Activated T-cell treated with anti-CD3 and anti-CD28 coated beads for 24 hours (primary cell): ENCODE data around the gene ABI3.

Experiments
- DNase-seq: peaks from one replicate; pipeline ENCODE4 v3.0.0-alpha.2; 2020; ENCODE audit warnings: low read depth

The ABI3 gene

DNA sequence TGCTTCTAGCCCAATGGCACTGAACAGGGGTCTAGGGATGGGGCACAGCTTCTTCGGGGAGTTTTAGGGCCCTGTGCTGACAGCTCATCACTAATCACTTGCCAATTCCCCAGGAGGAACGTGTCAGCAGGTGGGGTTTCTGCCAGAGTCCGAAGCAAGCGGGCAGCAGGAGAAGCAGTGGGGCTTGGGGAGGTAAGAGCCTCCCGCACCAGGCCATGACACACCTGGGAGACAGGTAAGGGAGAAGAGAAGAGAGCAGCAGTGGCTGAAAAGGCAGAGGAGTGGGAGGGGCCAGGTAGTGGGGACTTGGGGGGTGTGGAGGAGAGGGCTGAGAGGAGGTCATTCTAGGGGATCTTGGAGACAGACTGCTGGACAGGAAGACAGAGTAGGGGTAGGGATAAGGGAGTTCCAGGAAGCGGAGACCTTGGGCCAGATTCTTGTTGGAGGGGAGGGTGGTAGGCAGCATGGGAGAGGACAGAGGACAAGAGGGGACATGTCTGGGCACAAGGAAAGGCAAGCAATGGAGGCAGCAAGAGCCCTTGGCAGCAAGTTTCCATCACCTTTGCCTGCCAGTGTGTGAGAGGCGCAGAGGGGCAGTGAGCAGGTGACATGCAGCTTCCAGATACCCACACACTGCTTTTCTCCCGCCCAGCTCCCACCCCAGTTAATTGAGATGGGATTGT lies 15.2 kb downstream of the ABI3 start:
- DNase-seq, result no peak

- DNase-seq, result no peak
These were observed 16.4 kb downstream of the ABI3 start for GRCh38 chr17:49226771-49227435.

DNA sequence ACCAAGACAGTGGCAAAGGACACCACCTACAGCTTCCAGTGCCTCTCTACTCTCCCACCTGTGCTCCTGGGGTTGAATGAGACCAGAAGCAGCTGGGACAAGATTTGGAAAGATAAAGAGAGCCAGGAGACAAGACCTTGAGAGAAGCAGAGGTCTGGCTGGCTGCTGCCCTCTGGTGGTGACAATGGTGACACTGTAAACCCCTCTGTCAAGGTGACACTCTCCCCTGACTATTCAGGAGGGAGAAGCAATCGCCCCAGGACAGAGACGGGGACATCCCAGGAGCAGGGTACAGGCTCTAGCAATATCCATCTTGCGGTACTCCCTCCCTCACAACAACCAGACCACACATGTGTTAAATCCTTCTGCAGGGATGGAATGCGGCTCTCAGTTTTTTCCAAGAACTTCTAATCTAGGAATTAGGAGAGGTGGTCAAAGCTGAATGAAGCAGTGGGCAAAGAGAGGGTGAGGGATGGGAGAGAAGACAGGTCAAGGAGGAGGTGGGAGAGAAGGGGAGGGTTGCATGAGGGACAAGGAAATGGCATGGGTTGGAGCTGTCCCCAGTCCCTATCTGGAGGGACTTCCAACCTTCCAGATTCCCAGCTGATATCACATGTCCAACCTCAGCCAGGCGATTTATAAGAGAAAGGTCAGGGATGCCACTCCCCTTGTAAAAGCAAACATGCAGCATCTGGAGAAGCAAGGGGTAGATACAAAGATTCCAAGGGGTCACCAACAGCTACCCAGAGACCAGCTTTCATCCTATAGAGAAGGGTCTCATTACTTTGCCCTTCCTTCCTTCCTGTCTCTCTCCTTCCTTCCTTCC lies 17.1 kb downstream of the ABI3 start:
- peak; percentile 64 for DNase-seq

DNA sequence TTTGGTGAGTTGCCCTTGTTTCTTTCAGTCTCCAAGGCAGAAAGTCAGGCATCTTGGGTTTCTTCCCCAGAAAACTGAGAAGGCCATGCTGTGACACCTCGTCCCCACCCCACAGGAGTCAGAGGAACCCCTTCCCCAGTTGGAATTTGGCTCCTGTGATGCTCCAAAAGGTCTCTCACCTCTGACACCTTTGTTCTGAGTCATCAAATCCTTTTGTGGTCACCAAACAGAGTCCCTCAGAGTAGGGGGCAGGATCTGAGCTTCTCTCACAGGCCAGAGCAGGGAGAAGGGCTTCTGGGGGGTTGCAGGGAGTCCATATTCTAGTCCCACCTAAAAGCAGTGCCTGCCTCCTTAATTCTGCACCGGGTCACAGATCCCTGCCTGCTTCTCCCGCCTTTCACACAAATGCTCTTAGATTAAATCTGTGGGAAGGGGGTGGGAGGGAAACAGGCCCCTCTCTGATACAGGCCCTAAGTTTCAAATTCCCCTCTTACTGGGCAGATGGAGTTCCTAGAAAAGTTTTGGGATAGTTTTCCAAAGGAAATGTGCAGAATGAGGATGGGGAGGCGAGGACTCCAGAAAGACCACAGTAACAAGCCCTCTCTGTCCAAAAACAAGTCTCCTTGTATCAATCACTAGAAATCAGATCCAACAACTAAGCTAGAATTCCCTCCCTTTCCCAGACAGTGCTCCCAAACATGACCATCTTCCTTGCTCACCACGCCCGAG lies 18.7 kb downstream of the ABI3 start:
- no peak for DNase-seq

DNA sequence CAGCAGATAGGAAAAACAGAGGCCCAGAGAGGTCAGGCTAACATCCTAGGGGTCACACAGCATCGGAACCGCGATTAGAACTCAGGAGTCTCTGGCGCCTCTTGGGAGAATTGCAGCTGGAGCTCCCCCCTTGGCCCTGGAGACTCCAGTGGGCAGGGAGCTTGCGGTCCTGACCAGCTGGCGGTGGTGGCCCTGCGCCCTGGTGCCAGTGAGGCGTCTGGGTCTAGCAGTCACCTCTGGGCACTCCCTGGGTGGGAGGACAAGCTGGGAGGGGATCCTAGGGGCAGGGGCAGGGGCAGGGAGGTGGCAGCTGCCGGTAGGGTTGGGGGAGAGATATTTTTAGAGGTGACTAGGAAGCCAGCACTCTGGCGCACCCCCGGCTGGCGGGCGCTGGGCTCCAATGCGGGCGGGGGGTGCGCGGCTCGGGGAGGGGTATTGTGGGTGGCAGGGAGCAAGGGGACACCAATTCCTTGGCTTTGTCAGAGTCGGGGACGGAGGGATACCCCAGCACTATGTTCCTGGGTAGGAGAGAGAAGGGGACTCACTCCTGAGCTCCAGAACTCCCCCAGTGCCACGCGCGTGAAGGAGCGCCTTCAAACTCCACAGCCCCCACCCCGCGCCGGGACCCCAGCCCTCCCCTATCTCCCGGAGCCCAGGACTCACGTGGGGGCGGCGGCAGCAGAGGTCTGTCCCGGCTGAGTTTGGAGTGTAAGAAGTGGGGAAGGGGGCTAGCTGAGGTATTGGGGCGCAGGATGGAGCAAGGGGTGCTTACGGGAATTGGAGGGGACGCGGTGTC lies 19.5 kb downstream of the ABI3 start:
- DNase-seq, result no peak

GRCh38 chr17:49230636-49231562 lies 20.4 kb downstream of the ABI3 start, which contains the start of gene PHOSPHO1:
TSS of gene PHOSPHO1 (minus strand) at chr17:49230787. CDS start at chr17:49226691, 4,096 bp downstream.
- DNase-seq, result peak; percentile 76

DNA sequence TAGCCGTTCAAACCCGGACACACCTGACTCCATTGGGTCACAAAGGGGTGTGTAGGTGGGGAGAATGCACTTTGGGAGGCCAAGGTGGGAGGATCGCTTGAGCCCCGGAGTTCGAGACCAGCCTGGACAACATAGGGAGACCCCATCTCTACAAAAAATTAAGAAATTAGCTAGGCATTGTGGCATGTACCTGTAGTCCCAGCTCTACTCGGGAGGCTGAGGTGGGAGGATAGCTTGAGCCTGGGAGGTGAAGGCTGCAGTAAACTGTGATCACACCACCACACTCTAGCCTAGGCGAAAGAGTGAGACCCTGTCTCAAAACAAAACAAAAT lies 21.0 kb downstream of the ABI3 start:
- no peak for DNase-seq

DNA sequence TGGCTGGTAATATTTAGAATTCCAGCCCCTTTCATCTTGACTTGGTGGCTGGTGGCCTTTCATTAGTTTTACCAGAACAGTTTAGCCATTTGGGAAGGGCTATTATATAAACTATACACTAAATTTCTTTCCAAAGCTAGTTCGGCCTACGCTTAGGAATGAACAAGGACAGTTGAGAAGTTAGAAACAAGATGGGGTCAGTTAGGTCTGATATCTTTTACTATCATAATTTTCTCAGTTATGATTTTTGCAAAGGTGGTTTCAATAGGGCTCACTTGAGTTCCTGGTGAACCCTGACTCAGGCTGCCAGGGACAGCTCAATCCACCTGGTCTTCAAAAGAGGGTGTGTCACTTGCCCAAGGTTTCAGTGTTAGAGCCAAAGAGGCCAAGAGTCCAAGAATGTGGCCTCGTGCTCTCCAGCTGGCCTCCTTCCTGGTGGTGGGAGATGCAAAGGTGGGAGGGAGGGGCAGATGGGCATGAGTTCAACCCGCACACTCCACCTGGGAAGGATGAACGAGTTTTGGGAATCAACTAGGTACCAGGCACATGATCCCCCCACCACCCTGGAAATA lies 24.1 kb downstream of the ABI3 start:
- DNase-seq, result no peak

DNA sequence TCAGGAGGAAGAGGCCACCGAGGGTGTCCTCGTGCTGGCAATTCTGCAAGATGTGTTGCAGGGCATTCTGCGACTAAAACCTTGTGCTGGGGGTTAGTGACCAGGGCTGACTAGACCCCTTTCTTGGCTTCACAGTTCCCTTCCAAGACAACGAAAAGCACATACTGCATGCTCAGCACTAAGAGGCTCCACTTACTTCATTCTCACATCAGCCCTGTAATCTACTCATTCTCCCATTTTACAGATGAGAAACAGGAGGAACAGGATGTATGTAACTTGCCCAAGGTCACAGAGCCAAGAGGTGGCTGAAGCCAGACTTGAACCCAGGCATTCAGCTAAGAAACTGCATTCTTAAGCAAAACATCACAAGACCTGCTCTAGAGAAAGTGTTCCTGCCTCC lies 25.4 kb downstream of the ABI3 start:
- no peak for DNase-seq

DNA sequence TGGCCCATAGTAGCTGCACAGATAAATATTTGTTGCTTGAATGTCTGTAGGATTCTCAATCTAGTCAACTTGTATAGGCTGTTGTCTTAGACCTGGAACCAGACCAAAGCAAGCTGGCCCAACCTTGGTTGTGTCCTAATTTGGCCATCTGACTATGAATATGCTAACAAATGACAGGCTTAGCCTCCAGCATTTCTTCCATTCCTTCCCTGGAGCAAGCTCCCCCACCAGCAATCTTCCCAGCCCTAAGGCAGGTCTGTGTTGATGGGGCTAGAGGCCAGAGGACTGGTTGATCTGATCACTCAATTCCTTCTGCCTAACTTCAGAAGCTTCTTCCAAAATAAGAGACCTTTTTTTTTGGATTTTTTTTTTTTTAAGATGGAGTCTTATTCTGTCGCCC lies 29.5 kb downstream of the ABI3 start:
- no peak for DNase-seq

- no peak for DNase-seq
These were observed 30.1 kb downstream of the ABI3 start for GRCh38 chr17:49240619-49241018.

DNA sequence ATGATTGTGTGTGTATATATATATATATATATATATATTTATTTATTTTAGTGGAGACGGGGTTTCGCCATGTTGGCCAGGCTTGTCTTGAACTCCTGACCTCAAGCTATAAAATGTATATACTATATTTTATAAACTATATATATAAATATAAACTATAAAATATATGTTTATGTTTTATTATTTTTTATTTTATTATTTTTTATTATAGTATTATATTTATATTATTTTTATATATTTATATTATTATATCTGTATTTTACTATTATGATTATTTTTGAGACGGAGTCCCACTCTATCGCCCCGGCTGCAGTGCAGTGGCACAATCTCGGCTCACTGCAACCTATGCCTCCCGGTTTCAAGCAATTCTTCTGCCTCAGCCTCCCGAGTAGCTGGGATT lies 30.5 kb downstream of the ABI3 start:
- no peak for DNase-seq

- DNase-seq, result no peak
These were observed 31.3 kb downstream of the ABI3 start for GRCh38 chr17:49241692-49242397.

- DNase-seq, result no peak
These were observed 32.3 kb downstream of the ABI3 start for GRCh38 chr17:49242813-49243212.

DNA sequence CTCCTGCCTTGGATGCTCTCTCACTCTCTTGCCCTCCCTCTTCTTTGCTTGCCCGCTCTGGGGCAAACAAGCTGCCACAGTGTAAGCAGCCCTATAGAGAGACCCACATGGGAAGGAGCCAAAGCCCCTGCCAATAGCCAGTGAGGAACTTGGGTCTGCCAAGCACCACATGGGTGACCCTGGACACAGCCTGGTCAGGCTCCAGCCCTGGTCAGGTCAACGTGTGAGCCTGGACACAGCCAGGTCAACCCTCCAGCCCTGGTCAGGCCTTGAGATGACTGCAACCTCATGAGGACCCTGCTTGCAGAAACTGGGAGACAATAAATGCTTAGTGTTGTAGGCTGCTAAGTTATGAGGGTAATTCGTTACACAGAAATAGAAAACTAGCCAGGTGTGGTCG lies 34.3 kb downstream of the ABI3 start:
- DNase-seq, result no peak

DNA sequence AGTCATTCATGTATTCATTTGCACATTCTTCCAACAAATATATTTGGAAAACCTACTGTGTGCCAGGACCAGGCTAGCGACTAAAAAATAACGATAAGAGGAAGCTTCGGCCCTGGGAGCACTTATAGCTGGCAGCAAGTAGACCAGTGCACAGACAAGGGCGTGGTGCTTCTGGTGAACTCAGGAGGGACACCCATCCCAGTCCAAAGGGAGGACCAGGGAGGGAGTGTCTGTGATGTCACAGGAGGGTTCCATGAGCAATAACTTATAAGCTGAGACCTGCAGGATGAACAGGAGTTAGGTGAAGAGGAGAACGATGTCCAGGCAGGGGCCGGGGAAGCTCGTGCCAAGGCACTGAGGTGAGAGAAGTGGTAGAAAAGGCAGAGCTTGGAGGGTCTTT lies 37.4 kb downstream of the ABI3 start:
- no peak for DNase-seq

GRCh38 chr17:49249292-49249794 lies 38.8 kb downstream of the ABI3 start:
- DNase-seq, result no peak

GRCh38 chr17:49249890-49250522 lies 39.5 kb downstream of the ABI3 start:
- DNase-seq, result no peak
